HG03066 (cell line): ENCODE data around the gene SLC7A5.
A peak's percentile ranks its signal among the peaks of the same experiment; 100 is the strongest.
"Not testable (repeated sequence)": the region's sequence is repeated elsewhere in the genome, so short reads cannot be mapped to it uniquely, and the experiment has no call there.

ENCODE experiments used
- ATAC-seq: cut with Tn5 transposase; IDR thresholded peaks from one replicate; pipeline ENCODE4 v1.9.1; 2021; ENCODE audit warnings: low read depth; ENCODE audit not compliant: unreplicated experiment

SLC7A5 gene

DNA sequence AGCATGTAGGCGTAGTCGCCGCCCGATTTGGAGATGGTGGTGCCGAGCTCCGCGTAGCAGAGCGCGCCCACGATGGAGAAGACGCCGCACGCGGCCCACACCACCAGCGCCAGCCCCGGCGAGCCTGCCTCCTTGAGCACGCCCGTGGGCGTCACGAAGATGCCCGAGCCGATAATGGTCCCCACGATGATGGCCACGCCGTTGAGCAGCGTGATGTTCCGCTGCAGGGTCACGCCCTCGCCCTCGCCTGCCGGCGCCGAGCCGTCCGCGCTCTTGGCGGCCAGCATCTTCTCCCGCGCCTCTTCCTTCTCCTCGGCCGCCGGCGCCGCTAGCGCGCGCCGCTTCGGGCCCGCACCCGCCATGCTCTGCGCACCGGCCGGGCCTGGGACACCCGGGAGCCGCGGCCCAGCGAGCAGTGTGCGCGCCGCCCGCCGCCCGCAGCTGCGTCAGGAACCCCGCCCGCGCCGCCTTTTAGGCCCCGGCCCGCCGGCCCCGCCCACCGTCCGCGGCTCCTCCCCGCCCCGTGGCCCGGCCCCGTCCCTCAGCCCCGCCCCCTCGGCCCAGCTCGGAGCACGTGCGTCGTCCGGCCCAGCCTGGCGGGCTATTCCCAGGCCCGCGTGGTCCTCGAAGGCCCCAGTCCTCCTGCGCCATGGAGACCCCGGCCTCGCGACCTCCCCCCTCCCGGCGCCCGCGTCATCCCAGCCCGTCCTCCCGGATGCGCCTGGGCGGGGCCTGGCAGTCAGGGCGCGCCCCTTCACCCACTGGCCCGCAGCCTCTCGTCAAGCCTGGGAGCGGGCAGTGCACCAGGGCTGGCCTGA, at the start of gene SLC7A5:
SLC7A5 (minus strand) TSS at position 447 of the 818 bp plus-strand sequence; CDS start at position 362, 85 bp downstream.
- peak; percentile 55 for ATAC-seq

DNA sequence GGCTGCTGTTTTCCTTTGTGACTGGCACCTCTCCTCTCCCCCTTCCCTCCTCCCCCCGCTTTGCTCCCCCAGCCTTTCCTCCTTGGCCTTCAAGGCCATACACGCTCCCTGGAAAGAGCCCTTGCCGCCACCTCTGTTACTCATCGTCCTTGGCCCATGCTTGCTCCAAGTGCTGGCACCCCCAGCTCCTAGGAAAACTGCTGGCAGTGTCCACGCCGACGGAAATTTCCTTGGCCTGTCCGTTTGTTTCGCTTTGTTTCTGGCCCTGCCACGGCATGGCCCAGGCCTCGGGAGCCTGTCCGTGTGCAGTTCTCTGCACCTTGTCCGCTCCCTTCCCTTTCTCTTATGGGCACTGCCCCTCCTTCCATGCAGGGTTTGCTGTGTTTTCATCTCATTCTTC, 49.0 kb upstream of the SLC7A5 start:
- ATAC-seq = no peak

DNA sequence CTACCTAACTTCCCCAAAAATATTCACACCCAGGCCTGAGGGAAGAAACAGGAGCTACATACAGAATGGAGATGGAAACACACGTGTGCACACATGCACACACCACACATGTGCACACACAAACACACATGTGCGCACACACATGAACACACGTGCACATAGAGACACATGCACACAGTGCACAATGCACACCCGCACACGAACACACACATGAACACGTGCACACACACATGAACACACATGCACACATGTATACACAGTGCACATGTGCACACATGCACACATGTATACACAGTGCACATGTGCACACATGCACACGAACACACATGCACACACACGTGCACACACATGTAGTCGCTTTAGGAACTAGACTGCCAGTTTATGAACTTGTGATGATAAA, 48.2 kb upstream of the SLC7A5 start:
- ATAC-seq = no peak

DNA sequence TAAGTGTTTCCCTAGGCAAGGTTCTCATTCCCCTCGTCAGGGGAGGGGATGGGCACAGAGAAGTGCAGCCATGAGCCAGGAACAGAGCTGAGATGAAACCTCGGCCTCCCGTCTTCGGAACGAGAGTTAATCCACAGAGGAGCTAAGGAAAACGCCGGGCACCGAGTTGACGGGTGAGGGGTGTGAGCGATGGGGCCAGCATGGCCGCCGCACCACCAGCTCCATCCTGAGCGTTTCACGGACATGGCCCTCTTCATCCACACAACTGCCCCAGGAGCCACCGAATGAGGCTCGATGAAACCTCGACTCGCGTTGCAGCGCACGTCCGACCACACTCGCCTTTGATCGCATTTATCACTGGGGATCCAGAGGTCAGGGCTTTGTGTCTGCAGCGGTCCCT, 45.5 kb upstream of the SLC7A5 start:
- ATAC-seq = no peak

DNA sequence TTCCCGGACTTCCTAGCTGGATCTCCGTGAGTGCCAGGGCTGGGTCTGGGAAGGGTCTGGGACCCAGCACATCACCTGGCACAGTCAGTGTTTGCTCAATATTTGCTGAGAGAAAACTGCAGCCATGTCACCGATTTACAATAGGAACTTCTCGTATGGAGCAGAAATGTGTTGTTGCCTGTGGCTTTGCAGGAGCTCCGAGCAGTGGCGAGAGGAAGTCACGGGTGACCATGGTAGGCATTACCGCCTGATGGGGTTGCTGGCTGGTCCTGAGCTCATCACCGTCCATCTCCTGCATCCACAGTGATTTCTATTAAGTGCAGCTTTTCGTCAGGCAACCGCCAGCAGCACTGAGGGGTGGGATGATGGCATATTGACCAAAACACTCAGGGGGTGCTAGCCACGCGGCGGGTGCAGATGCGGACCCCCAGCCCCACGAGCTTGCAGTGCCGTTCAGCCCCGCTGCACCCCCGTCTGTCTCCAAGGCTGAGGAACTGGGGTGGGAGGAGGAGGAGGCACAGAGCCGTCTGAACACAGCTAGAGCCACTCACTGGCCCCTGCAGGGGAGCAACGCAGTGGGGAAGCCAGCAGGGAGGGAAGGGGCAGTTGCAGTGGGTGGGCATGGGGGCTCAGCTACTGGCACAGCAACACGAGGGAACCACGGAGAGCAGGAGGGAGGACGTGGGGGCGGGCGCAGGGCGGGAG, 44.9 kb upstream of the SLC7A5 start:
- not testable (repeated sequence) for ATAC-seq

- ATAC-seq = not testable (repeated sequence)
Measured at GRCh38 chr16:87912691-87913090, 43.4 kb upstream of the SLC7A5 start.

DNA sequence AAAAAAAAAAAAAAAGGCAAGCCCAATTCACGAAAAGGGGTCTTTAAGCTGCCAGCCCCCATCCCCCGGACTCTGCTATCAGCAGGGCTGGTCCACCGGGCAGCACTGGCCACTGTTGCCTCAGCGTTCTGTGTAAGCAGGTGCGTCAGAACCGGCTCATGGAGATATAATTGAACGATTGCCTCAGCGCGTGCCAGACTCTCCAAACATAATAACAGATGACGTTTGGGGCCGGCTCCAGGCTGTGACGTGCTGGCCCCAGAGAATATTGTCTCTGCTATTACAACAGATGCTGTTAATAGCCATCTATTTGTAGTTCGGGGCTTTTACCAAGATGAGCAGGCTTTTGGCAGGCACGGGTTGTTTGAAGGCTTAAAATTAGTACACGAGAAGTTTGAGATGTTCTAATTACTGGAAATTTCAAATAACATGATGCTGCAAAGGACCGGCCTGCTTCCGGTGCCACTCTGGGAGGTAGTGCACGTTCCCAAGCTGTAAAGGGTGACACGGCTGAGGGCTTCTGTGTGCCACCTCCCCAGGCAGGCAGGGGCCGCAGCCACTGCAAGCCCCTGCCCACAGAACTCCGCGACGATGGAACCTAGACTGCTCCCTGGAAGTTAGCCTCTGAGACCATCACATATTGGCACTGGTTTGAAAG, 41.9 kb upstream of the SLC7A5 start:
- not testable (repeated sequence) for ATAC-seq

GRCh38 chr16:87909203-87909935, 40.1 kb upstream of the SLC7A5 start:
- peak; percentile 85 for ATAC-seq

DNA sequence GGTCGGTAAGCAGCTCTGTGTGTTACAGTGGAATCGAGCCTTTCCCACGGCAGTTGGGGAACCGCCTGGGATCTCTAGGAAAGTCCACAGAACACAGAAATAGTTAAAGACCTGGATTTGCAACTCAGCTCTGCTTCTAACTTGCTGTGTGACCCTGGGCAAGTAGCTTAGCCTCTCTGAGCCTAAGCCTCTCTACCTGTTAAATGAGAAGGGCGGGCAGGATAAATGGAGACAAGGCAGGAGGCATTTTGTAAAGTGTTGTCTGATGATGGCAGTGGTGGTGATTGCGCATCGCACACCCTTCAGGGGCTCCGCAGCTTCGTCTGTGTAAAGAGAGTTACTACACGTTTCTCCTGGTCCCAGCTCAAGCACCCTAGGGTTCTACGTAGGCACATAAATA, 38.8 kb upstream of the SLC7A5 start:
- not testable (repeated sequence) for ATAC-seq

DNA sequence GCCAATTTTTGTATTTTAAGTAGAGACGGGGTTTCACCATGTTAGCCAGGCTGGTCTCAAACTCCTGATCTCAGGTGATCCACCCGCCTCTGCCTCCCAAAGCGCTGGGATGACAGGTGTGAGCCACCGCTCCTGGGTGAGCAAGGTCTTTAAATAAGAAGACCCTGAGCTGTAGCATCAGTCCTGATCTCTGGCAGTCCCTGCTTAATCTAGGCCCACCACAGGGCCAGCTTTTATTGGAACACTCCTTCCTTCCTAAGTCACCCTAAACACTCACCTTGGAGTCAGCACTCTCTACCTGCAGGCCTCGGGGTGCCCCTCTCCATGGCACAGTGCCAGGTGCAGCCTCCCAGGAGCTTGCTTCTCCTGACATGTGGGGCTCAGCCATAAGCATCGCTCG, 36.2 kb upstream of the SLC7A5 start:
- not testable (repeated sequence) for ATAC-seq

GRCh38 chr16:87904963-87905362, 35.7 kb upstream of the SLC7A5 start:
- ATAC-seq = not testable (repeated sequence)

DNA sequence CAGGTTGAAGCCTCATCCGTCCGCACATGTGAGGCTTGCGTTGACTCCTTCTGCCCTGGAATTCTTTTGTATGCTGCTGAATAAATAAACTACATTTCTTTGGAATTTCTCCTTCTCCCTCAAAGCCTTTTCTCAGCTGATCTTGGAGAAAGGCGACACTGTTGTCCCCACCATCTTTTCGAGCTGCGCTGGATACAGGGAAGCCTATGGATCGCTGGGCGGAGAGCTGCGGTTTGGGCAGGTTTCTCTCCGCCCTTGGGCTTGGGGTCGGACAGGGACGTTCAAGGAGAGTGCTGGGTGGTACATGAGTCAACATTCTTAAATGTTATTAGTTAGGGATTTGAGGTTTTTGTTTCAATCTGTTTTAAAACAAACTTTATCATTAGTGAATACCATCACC, 31.2 kb upstream of the SLC7A5 start:
- not testable (repeated sequence) for ATAC-seq

GRCh38 chr16:87897521-87898505, 28.5 kb upstream of the SLC7A5 start:
- no peak for ATAC-seq

GRCh38 chr16:87896924-87897520, 27.7 kb upstream of the SLC7A5 start:
- ATAC-seq = not testable (repeated sequence)

DNA sequence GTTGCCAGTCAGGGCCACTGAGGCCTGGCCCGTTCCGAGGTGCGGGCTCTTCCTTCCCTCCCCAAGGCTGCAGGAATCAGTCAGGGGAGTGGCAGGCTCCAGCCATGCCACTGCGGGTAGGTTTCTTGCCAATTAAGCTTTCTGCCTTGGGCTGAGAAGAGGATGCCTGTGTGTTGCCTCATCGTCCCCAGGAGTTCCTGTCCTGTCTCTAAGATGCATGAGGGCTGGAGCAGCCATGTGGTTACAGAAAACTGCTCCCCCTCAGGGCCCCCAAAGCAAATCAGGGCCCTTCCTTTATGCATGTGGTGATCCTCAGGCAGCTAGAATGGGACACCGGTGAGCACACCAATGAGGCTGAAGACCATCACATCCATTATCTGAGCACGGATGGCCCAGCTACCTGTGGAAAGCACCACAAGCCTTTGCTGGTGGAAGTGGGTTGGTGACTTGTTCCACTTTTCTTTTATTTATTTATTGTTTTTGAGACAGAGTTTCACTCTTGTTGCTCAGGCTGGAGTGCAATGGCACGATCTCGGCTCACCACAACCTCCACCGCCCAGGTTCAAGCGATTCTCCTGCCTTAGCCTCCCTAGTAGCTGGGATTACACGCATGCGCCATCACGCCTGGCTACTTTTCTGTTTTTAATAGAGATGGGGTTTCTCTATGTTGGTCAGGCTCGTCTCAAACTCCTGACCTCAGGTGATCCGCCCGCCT, 27.0 kb upstream of the SLC7A5 start:
- not testable (repeated sequence) for ATAC-seq

DNA sequence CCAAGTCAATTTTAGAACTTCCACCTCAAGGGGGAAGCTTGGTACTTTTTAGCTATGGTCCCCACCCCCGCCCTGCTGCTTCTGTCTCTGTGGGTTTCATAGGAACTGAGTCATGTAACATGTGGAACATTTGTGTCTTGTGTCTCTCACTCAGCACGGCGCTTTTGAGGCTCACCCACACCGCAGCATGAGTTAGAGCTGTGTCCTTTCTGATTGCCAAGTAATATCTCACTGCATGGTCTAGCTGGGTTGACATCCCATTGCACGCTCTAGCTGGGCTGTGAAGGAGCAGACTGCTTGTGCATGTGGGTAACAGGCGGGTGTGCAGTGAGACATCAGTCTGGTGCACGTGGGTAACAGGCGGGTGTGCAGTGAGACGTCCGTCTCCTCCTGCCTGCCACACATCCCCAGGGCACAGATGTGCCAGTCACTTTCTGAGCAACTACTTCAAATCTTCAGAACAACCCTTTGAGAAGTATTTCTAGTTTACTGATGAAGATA, 26.4 kb upstream of the SLC7A5 start:
- no peak for ATAC-seq

GRCh38 chr16:87894005-87894404, 24.7 kb upstream of the SLC7A5 start:
- ATAC-seq = not testable (repeated sequence)

GRCh38 chr16:87891764-87892163, 22.5 kb upstream of the SLC7A5 start:
- ATAC-seq = no peak
